OCI-M2 (cell line): ENCODE results near the gene PITPNB.

Experiments
- DNase-seq: peaks from one replicate; lab custom pipeline; 2025; ENCODE audit not compliant: unreplicated experiment; lab: John Stamatoyannopoulos, UW

PITPNB gene

DNA sequence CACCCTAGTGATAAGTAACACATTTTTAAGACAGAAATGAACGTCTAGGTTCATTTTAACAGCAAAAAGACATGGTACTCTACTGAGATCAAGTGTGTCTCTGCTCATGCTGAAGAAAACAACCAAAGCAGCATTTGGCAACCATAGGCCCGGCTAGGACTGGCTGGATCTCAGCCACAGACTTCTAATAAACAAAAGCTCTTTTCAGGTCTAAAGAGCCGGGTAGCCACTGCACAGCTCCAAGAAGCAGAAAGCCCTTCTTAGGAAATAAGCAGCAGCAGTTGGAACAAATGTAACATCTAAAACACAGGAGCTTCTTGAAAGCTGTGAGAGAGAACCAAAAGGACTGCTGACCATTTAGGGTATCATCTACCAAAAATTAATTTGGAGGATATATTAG, 37.6 kb downstream of the PITPNB start:
- DNase-seq = no peak

DNA sequence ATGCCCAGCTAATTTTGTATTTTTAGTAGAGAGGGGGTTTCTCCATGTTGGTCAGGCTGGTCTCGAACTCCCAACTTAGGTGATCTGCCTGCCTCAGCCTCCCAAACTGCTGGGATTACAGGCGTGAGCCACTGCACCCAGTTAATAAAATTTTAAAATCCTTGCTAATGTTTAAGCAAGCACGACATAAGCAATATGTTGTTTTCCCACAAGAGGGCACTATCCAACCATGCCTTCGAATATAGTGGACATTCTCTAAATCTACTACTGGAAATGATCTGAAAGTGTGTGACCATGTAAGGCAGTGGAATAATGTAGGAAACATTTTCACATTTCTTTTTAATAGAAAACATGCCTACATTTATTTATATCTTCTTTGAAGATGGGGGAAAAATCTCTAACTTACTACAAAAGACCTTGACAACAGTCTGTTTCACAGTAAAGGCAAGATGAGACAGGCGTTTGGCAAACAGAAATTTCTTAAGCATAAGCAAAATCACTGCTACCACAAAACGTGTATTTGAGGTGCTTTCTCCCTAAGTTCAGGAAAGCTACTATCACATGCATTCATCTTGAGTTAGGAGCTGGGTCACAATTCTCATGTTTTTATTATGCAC, 38.2 kb downstream of the PITPNB start:
- DNase-seq = no peak

DNA sequence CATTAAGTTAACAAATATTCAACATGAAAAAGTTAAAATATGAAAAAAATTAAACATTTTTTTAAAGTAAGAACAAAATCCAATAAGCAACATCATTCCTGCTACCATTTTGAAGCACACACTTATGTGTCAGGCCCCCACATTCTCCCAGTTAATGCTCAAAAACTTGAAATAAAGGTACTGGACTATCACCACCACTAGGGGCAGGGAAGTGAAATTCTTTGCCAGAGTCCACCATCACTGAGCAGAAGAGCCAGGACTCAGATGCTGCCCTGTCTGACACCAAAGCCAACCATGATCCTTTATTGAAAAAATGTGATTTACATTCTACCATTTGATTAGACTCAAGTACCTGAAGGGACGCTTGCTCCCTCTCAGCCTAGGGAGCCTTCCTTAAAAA, 39.1 kb downstream of the PITPNB start:
- DNase-seq = no peak

DNA sequence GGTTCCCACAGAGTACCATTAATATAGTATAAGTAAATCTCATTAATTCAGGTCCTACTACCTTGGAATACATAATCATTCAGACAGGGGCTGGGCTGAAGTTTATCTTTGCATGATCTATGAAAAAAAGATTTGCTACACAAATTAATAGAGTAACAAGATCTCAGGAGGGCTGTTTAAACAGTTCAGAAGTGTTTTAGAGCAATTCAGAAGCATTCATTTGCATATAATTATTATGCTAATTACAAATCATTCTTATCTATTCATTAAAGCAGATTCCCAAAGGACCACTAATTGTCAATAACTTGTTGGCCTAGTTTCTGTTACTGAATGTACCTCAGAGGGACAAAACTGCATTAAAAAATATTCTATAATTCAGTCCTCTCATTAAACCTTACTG, 40.5 kb downstream of the PITPNB start:
- no peak for DNase-seq

DNA sequence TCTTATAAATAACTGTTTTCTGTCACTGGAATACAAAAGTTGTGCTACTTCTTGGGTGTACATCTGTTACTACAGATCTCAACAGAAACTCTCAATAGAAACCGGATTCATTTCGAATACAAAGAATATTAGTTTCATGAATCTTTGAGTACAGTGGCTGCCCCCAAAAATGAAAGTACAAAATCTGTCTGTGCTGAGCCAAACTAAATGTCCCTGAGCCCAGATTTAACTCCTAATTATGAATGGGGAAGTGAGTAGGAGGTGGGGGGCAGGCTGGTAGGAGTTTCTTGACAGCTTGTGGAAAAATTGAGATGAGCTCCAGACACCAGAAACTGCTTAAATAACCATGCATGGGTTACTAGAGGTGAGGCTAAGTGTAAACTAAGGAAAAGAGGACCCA, 41.6 kb downstream of the PITPNB start:
- no peak for DNase-seq

DNA sequence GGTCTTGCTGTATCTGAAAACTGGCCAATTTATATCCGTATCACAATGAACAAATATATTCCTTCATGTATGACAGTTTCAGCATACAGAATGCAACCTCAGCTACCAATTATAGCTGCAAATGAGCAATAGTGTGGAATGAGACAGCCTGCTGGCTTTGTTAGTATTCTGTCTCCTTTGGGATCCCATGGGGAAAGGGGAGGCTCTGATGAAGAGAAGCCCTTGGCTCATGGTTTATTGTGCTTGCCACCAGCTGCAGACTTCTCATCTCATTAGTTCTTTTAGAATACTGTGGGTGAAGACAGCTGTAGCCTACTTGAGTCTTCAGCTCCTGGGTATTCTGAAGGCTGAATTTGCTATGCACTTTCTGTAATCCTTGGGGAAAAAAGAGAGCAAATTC, 42.4 kb downstream of the PITPNB start:
- no peak for DNase-seq

DNA sequence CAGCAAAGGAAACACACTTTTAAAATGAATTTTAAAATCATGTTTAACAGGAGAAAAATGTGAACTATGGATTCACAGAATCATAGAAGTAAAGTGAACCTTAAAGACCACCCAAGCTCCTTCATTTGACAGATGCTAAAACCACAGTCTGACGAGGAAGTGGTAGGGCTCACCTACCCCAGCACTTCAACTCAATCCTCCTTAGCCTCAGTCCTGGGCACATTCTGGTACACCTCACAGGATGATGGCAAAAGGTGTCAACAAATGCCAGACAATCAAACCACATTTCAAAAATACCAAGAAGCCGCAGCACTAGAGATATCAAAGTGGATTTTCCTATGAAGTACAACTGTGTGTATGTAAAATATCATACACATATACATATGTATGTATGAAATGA, 43.1 kb downstream of the PITPNB start:
- DNase-seq = no peak

DNA sequence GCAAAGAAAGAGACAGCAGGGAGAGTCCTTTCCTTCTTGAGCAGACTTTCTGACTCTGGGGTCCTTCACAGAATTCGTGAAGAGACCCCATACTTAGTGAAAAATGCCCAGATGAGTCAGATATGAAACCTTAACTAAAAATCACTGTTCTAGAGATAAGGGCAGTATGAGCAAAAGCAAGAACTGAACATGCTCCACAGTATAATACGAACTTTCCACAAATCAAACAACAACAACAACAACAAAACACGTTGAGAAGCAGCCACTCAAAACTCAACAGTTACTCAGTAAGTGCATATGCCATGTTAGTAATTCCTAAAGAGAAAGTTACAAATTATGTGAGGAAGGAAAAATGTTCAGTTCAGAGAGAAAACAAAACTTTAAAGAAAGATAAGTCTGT, 44.3 kb downstream of the PITPNB start:
- no peak for DNase-seq

DNA sequence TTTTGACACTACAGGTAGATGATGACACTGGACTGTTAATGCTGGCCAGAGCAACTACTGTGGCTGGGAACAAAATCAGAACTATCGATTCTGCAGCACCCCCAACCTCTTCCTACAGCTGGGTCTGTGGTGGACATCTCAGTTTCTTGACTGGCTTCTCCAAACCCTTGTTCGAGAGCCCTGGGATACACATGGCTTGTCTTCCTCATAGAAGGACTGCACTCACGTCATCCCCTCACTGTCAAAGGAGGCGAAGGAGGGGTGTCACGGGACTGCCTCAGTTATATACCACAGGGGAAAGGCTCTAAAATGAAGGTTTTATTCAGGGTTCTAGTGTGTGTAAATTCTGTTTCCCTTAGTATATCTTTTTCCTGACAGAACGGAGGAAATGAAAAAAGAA, 44.9 kb downstream of the PITPNB start:
- no peak for DNase-seq

DNA sequence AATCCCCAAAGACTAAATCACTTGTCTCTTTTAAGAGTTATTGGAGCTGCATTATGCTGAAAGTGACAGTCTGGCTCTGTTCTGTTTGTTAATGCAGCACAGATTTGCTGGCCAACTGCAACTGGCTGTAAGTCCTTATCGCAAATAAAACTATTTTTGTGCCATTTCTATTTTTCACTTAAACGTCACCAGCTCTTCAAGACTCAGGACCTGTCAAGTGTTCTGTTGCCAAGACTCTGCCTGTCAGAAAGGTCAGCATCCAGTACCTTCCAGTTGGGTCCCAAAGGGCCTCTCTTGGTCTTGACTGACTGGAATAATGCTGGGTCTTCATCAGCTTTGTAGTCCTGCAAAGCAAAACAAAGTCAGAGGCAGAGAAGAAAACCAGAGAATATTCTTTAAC, 45.6 kb downstream of the PITPNB start:
- DNase-seq = no peak

DNA sequence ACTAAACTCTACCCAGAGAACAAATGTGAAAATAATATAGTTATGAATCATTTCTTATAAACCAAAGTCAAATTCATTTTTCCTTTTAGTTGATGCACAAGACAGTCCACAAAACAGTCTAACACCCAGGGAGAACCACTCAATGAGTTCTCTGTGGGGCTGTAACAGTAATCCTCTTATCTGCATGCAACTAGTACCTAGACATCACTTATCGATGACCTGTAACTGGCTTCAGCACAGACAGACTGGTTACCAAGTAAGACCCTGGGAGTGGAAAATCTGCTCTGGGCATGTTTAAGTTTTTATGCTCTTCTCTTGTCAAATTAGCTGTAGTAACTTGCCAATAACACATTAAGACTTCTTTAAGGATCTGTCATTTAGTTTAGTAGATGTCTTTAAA, 46.6 kb downstream of the PITPNB start:
- no peak for DNase-seq

DNA sequence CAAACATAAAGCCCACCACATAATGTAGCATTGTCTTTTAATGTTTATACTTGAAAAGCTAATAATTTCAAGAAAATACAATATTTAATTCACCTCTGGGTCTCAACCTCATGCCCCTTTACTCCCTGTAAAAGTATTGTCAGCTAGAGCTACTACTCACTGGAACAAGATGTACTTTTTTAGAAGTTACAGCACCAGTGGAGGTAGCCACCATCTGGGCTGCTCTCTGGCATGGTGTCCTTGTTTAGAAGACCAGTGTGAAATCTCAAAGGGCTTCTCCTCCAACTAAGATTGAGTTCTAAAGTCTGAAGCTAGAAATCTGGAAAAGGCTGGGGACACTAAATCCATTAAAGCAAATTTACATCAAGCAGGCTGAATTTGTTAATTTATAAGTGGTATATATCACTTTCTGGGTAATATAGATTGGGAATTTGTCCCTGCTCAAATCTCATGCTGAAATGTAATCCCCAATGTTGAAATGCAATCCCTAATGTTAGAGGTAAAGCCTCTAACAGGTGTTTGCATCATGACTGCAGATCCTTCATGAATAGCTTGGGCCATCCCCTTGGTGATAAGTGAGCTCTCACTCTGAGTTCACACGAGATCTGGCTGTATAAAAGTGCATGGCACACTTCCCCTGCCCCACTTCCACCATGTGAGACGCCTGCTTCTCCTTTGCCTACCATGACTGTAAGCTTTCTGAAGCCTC, 47.6 kb downstream of the PITPNB start:
- DNase-seq = no peak

DNA sequence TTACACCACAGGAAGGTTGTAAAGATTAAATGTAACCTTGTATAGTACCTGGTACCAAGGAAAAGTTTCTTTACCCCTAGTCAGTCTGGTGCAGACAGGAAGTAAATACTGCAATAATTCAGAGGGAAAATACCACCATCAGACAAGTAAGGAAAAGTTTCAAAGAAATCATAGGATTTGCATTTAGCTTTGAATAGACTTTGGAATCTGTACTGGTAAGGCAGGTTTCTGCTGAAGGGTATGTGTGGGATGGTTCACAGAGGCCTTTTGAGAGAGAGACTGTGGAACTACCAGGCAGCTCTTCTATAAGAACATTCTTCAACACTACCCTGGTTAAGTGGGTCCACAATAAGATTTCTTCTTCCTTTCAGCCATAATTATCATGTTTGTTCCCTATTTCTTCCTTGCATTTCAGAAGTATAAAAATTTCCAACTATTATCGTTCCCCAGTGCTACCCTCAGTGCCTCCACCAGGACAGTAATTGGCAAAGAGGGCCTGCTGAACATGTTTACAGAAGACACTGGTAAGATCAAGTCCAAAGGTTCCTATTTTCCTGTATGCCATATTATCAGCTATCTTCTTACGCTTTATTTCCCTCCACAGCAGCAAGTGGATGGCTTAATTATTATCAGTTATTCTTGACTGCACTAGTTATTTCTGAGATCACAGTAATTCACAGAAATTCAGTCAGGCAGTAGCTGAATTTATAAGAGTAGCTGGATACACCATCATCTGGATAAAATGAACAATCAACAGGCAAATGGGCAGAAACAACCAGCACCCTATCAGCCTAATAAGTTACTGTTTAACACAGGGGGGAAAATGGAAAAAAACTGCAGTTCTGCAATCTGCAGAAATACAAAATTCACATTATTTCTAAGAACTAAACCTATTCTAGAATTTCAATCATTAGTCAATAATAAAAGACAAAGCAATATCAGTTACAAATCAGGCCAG, 48.5 kb downstream of the PITPNB start:
- DNase-seq = no peak

DNA sequence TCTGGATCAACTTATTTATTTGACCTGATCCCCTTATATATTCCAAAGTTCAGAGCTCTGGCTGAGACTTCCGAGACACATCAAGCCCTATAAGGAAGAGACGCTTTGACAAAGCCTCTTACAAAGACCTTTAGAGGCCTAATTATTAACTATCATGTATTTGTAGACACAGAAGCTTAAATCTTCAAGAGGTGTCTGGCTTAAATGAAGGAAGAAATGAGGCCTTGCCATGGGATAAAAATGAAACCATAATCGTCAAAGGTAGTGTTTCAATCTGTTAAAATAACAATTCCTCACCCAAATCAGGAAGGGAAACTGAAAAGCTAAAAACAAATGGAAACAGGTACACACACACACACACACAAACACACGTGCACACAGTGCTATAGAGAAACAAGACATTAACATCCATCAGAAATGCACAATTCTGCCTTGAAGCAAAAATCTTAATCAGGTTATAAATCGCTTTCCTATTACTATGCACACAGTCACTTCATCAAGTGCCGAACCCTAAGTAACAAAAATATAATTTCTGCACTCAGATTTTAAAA, 50.2 kb downstream of the PITPNB start:
- DNase-seq = no peak

DNA sequence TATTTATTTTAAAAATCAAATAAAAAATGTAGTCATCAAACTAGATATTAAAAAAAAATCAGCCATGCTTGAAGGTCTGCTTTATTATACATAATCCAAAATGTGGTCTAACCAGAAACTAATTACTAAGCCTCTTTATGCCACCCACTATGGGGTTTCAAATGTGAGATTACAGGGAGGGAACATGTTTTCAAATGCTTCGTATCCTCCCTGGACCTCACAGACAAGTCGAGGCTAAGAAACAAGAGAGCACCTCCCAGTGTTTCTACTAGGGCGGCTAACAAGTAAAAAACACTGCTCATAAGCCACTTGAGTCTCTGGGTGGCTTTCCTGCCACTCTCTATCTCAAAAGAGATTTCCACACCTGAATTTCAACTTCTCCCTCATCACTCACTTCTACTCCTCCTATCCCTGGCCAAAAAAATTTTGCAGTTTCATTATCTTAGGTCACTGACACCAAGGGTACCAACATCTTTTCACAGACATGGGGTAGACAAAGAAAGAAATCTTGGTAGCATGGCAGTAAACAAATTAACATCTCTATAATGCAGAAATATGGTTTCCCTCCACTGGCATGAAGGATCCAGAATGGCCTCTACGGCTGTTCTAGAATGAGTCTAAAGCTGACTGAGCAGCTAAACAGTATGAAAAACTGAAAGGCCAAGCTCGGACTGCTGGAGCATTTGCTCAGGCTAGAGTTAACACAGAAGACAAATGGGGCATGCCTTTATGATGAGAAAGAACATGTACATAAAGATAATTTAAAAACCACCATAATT, 50.9 kb downstream of the PITPNB start:
- no peak for DNase-seq

DNA sequence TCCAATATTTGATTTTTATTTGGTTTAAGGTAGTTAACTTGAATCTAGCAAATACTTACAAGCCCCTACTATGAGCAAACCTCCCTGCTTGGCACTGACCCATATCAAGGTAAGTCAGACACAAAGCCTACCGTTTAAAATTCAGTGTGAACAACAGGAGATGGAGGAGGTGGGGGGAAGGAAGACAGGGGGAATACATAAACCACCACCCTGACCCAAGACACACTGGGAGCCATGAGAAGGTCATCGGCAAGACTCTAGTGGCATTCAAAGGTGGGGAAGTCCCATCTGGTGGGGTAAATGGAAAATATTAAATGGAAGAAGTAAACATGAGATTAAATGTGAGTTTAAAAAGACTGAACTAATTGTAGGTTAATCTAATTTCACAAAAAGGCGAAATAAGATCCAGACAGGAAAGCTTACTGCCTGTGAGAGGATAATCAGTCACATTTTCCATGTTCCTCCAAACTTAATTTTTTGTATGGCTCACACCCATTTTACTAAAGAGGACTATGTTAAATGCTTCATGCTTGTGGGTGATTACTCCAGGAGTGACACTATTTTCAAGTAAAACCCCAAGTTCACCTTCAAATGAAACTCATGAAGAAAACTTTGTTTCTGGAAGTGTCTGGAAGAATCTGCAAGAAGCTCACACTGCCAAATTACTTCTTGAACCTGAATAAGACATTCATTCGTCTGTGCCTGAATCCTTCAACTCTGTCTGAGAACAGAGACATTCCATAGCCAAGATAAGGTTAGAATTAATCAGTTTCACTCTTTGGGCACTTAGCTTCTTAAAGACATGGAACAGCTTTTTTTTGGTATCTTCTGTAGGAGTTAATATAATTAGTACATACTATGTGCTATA, 51.7 kb downstream of the PITPNB start:
- no peak for DNase-seq

DNA sequence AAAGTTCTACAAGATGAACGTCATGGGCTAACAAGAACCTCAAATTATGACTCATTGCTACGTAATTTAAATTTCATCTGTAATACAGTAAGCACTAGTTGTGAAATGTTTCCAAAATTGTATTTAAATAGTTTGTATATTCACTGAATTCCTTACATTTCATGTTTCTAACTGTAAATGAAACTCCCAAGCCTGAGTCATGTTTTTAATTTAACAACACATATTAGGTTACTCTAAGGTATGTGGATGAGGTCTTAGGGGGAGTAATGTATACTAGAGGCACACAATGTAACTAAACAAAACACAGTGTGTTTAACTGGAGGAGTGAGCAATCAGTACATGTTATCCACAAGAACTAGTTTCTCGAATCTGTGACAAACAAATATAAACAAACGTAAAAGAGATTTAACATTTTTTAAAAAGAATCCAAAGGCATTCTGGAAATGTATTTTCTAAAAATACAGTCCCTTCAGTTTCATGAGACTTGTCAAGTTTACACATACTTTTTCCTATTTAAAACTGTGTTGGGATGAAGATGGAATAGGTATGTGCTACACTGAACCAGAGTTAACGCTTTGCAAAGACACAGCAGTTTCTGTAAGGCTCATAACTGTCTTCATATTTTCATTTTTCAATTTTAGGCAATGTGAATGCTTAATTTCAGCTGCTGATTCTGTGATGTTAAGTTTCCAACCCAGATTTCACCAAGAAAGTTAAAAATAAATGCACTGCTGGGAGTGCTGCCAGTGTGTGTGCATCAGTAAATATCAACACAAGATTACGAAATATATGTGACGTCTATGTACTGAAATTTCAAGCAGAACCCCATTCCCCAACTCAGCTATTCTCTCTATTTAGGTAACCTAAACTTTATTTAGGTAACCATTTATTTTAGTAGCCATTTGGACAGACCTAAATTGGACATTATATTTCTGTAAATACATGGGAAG, 52.6 kb downstream of the PITPNB start:
- no peak for DNase-seq

DNA sequence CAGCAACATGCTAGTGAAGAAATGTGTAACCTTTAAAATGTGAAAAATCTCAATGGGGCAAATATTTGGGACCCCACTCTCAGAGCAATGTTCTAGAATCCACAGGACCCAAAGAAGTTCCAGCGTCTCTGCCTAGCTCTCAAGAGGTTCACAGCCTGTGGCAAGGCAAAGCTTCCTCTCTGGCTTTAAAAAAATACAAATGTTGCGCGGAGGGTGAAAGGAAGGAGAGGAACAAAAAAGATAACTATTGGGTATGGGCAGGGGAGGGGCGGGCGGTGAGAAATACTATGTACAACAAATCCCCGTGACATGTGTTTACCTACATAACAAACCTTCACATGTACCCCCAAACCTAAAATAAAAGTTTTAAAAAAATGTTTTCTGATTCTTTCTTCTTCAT, 53.6 kb downstream of the PITPNB start:
- no peak for DNase-seq

DNA sequence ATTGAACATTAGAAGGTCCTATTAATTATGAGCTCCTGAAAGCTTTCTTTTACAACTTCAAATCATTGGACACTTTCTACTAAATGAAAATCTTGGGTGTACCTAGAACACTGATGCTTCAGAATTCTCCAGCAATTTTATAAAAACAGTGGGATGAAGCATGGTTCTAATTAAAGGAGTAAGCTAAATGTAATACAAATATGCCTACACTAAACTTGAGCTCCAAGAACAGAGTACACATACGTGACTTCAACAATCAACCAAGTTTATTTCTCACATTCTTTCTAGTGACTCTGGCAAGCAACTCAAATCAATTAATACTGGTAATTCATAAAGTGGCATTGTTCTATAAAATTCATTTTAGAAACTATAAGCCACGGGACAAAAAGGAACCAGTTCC, 55.5 kb downstream of the PITPNB start:
- DNase-seq = no peak
